Measurements from ENCODE around the gene RPS24. TPM values are rescaled to one million over a fixed set of nuclear protein-coding genes. Genes with fewer than 3 reads are reported as not detected.
A peak's percentile ranks its signal among the peaks of the same experiment; 100 is the strongest.

RPS24 gene
- total RNA-seq, 1 experiment from 2014 or later = 9,576 TPM

GRCh38 chr10:77987671-77988255 lies 45.9 kb upstream of the RPS24 start:
- no peak for DNase-seq
- peaks cover 34% of the 10 kb centered on the region for H3K4me1 ChIP-seq (ENCODE audit: insufficient read depth, low read length)
- peaks cover 4% of the 10 kb centered on the region for H3F3A ChIP-seq (ENCODE audit: low read length, unreplicated experiment)
- H4K20me1 ChIP-seq (ENCODE audit: low read length) = peaks cover 10% of the 10 kb centered on the region; the same call in 1 of the 2 replicates
- ChIA-PET POLR2A (ENCODE audit: unreplicated experiment) (no interaction called here), CTCF (interaction anchor here (0.5 kb wide), 1 partner anchor 29 kb away, joined by 4 read pairs; no protein-coding TSS in a partner anchor)
- peaks cover 88% of the 10 kb centered on the region for H3K36me3 ChIP-seq (ENCODE audit: low read depth, low read length)
- H3K9me2 ChIP-seq (replicated peaks; ENCODE audit: low read length) = no peaks in the 10 kb centered on the region
- no peaks in the 10 kb centered on the region for H3K9me3 ChIP-seq (ENCODE audit: low read length)
- BruUV-seq (replicated peaks) = no TSS peak
- TF ChIP-seq EZH2 (IDR thresholded peaks at IDR 0.05; ENCODE audit: low read length, unreplicated experiment) (no peak), EZH2phosphoT487 (IDR thresholded peaks at IDR 0.05; ENCODE audit: borderline replicate concordance, low read length) (no peak), CTCF (conservative IDR thresholded peaks at IDR 0.05; ENCODE audit: low read depth, low read length) (no peak)
- H3K4me3 ChIP-seq (ENCODE audit: low read length) = no peak overlapping the region
- H3K9ac ChIP-seq (ENCODE audit: low read length) = no peak overlapping the region
- H2AFZ ChIP-seq (ENCODE audit: low read length) = no peak overlapping the region
- ATAC-seq = no peak
- intact Hi-C loops (cut with micrococcal nuclease) = no loop called here
- no peak overlapping the region for H3K27ac ChIP-seq (ENCODE audit: low read length)
- H3K79me2 ChIP-seq (ENCODE audit: low read length) = no peaks in the 10 kb centered on the region
- no peaks in the 10 kb centered on the region for H3K27me3 ChIP-seq (ENCODE audit: low read length)
- H3K4me2 ChIP-seq (ENCODE audit: low read length) = no peak overlapping the region

GRCh38 chr10:77989081-77989724 lies 44.5 kb upstream of the RPS24 start:
- peak; percentile 82 for ATAC-seq
- POLR2A ChIA-PET (ENCODE audit: unreplicated experiment) = interaction anchor here (0.5 to 1.0 kb wide), 2 partner anchors 95 to 98 kb away, joined by 5 to 6 read pairs; no protein-coding TSS in a partner anchor
- no peak overlapping the region for H3K4me2 ChIP-seq (ENCODE audit: low read length)

More at GRCh38 chr10:77989081-77989724, 44.5 kb upstream of the RPS24 start:
- H3K36me3 ChIP-seq (ENCODE audit: low read depth, low read length) = peaks cover 91% of the 10 kb centered on the region
- TF ChIP-seq EZH2phosphoT487 (IDR thresholded peaks at IDR 0.05; ENCODE audit: borderline replicate concordance, low read length) = no peak
- TF ChIP-seq EZH2 (IDR thresholded peaks at IDR 0.05; ENCODE audit: low read length, unreplicated experiment) = no peak
- TF ChIP-seq CTCF (conservative IDR thresholded peaks at IDR 0.05; ENCODE audit: low read depth, low read length) = no peak
- H3F3A ChIP-seq (ENCODE audit: low read length, unreplicated experiment) = peaks cover 4% of the 10 kb centered on the region
- peaks cover 3% of the 10 kb centered on the region; the same call in 1 of the 2 replicates for H4K20me1 ChIP-seq (ENCODE audit: low read length)
- H3K4me1 ChIP-seq (ENCODE audit: insufficient read depth, low read length) = peaks cover 22% of the 10 kb centered on the region
- no peak overlapping the region for H3K27ac ChIP-seq (ENCODE audit: low read length)
- CTCF ChIA-PET = interaction anchor here (0.7 to 3.1 kb wide), 5 partner anchors 18 to 143 kb away, joined by 3 to 17 read pairs (median 5); partner anchors contain the start of gene POLR3A
- peak; percentile 86 for DNase-seq
- H3K79me2 ChIP-seq (ENCODE audit: low read length) = no peaks in the 10 kb centered on the region
- H2AFZ ChIP-seq (ENCODE audit: low read length) = no peak overlapping the region
- H3K4me3 ChIP-seq (ENCODE audit: low read length) = no peak overlapping the region
- intact Hi-C loops (cut with micrococcal nuclease) = loop anchor here (1.0 kb wide), 2 partner anchors 18 to 40 kb away; no protein-coding TSS in a partner anchor
- H3K9me3 ChIP-seq (ENCODE audit: low read length) = no peaks in the 10 kb centered on the region
- H3K9me2 ChIP-seq (replicated peaks; ENCODE audit: low read length) = no peaks in the 10 kb centered on the region
- no peak overlapping the region for H3K9ac ChIP-seq (ENCODE audit: low read length)
- no TSS peak for BruUV-seq (replicated peaks)
- no peaks in the 10 kb centered on the region for H3K27me3 ChIP-seq (ENCODE audit: low read length)

Data from PC-3 (cell line).